Mucosa of stomach (tissue), 1 donor: ENCODE results near the gene PAX2.

Experiments
- H3K27me3 ChIP-seq: one replicate; pipeline ENCODE4 v1.7.0; 2013; ENCODE audit warnings: mild to moderate bottlenecking, low read length; ENCODE audit not compliant: control insufficient read depth, insufficient read depth
- H3K36me3 ChIP-seq: one replicate; pipeline ENCODE4 v1.7.0; 2013; ENCODE audit warnings: low read length; ENCODE audit not compliant: control insufficient read depth, insufficient read depth
- H3K4me1 ChIP-seq: one replicate; pipeline ENCODE4 v1.7.0; 2013; ENCODE audit warnings: mild to moderate bottlenecking, low read length; ENCODE audit not compliant: control insufficient read depth, insufficient read depth
- H3K4me3 ChIP-seq: one replicate; pipeline ENCODE4 v1.7.0; 2013; ENCODE audit warnings: low read length
- H3K9ac ChIP-seq: one replicate; pipeline ENCODE4 v1.7.0; 2013; ENCODE audit warnings: mild to moderate bottlenecking, low read length, moderate library complexity
- H3K9me3 ChIP-seq: one replicate; pipeline ENCODE4 v1.7.0; 2013; ENCODE audit warnings: mild to moderate bottlenecking, low read length, moderate library complexity; ENCODE audit not compliant: control insufficient read depth
- donor health status: Pancreatic carcinoma.

The PAX2 gene

DNA sequence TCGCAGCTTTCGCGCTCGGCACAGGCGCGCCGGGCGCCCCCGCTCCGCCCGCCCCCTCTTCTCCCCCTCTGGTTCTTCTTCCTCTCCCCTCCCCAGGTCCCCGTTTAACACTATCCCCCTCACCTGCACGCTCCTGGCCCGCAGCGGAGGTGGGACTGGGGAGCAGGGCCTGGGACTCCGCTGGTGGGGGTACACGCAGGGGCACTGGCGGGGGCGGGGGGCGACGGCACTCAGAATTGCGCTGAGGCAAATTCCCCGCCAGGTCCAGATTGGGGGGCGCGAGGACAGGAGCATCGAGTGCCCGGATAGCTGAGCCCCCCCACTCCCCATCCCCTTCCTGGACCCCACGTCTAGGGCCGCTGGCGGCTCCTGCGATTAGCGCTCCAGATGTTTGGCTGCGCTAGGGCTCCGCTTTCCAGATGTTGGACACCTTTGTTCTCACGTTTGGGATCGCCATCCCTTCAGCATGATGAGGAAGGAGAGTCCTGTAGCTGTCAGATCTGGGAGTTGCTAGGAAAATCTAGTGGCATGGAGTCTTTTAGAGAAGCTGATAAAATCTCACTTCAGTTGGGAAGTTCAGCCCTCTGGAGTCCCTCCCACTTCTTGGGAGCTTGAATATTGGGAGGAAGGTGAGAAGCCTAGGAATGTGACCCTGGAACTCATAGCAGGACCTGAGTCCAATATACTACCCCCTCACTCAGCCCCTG lies 31.4 kb upstream of the PAX2 start:
- Histone ChIP-seq H3K9me3 (no peaks in the 10 kb centered on the region), H3K4me1 (no peaks in the 10 kb centered on the region), H3K9ac (no peak overlapping the region), H3K27me3 (peaks cover 99% of the 10 kb centered on the region), H3K4me3 (no peak overlapping the region), H3K36me3 (no peaks in the 10 kb centered on the region)

DNA sequence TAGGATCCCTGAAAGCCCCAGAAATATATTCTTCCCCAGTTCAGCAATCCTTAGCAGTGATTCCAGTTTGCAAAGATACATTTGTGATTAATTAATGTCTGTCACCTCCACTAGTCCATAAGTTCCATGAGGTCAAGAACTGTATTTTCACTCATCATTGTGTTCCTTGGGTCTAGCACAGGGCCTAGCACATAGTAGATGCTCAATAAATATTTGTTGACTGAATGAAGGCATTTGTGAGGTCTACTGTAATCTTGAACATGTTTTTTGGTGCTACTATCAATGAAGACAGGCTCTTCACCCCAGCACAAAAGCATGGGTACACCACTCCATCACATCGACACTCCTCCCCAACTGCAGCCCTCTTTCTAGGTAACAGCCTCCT lies 30.8 kb upstream of the PAX2 start:
- Histone ChIP-seq H3K27me3 (peaks cover 95% of the 10 kb centered on the region), H3K9me3 (no peaks in the 10 kb centered on the region), H3K9ac (no peak overlapping the region), H3K4me1 (no peaks in the 10 kb centered on the region), H3K4me3 (no peak overlapping the region), H3K36me3 (no peaks in the 10 kb centered on the region)

DNA sequence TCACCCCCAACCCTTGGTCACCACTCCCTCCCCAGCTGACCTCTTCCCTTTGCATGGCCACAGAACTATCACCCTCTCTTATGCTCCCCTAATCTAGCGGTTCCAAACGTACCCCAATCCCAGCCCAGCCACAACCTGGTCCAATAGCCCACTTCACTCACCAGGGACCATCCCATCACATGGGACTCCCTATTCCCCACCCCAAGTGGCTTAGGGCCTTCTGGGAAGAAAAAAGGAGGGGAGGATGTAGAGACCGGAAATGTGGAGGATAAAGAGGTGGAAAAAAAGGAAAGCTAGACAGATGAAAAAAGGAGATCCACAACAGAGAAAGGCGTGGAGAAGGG lies 30.3 kb upstream of the PAX2 start:
- Histone ChIP-seq H3K36me3 (no peaks in the 10 kb centered on the region), H3K4me3 (no peak overlapping the region), H3K4me1 (no peaks in the 10 kb centered on the region), H3K9ac (no peak overlapping the region), H3K27me3 (peaks cover 92% of the 10 kb centered on the region), H3K9me3 (no peaks in the 10 kb centered on the region)

DNA sequence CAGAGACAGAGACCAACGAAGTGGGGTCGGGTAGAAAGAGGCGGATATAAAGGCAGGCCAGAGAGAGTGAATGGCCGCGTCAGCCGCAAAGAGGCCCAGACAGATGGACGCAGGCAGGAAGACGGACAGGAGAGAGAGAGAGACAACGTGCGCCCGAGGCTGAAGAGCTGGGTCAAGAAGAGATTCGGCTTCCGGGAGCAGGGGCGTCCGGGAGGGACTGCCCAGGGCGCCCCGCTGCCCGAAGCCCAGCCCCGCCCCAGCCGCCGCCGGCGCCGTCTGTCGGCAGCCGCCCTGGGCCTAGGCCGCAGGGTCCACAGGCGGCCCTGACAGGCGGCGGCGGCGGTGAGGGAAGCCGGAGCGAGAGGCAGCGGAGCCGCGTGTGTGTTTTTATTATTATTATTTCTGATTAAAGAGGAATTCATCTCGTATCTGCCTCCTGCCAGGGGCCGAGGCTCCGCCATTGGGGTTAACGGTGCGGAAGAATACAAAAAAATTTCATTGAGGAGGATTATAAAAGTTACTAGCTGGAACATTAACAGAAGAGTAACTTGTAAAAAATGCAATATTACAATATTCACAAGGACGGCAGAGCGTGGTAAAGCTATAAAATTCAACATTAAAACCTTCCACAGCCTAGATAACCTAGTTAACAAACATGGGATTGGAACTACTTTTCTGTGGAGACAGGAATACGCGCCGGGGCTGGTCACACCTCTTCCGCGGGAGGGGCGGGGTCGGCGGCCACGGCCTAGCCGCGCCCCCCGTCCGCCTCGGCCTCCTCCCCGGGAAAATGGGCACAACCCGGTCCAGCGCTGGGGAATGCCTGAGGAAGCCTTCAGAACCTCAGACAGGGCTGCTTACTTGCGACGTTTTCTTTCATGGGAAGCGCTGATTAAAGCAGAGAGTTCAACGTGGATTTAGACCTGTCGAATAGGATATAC lies 29.7 kb upstream of the PAX2 start:
- Histone ChIP-seq H3K36me3 (no peaks in the 10 kb centered on the region), H3K4me3 (no peak overlapping the region), H3K4me1 (no peaks in the 10 kb centered on the region), H3K9me3 (no peaks in the 10 kb centered on the region), H3K9ac (no peak overlapping the region), H3K27me3 (peaks cover 92% of the 10 kb centered on the region)

DNA sequence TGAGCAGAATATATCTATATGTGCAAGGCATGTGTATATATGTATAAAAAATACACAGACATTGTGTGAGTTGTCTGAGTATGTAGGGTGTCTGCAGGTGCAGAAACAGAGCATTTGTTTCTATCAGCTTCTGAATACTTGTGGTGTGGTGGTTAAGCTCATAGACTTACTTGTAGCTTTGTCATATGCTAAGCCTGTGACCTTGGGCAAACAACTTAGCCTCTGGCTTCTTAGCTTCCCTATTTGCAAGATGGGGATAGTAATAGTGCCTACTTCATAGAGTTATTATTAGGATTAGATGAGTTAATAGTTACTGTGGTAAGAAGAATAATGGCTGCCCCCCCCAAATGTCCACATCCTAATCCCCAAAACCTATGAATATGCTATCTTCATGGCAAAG lies 28.2 kb upstream of the PAX2 start:
- no peaks in the 10 kb centered on the region for H3K4me1 ChIP-seq
- peaks cover 86% of the 10 kb centered on the region for H3K27me3 ChIP-seq
- no peaks in the 10 kb centered on the region for H3K36me3 ChIP-seq
- H3K9ac ChIP-seq = no peak overlapping the region
- no peaks in the 10 kb centered on the region for H3K9me3 ChIP-seq
- no peak overlapping the region for H3K4me3 ChIP-seq

DNA sequence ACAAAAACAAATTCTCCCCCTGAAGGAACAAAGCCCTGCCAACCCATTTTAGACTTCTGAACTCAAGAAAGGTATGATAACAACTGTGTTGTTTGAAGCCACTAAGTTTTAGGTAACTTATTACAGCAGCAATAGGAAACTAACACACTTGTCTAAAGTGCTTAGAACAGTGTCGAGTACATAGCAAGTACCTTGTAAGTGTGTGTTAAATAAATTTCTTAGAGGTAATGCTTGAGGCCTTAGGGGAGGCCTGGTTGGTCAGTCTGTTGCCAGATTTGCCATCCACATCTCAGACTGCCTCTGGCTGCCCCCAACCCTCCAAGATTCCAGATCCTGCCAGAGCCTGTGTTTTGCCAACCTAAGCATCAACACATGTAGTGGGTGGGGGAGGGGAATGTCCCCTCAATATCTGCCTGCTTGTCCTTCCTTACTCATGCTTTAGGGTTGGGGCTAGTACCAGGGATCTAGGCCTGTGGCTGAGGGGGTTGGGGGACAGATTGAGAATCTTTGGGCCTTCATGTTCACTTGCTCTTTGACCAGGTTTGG lies 27.1 kb upstream of the PAX2 start:
- H3K36me3 ChIP-seq = no peaks in the 10 kb centered on the region
- peaks cover 84% of the 10 kb centered on the region for H3K27me3 ChIP-seq
- H3K9me3 ChIP-seq = no peaks in the 10 kb centered on the region
- no peaks in the 10 kb centered on the region for H3K4me1 ChIP-seq
- no peak overlapping the region for H3K4me3 ChIP-seq
- H3K9ac ChIP-seq = no peak overlapping the region

DNA sequence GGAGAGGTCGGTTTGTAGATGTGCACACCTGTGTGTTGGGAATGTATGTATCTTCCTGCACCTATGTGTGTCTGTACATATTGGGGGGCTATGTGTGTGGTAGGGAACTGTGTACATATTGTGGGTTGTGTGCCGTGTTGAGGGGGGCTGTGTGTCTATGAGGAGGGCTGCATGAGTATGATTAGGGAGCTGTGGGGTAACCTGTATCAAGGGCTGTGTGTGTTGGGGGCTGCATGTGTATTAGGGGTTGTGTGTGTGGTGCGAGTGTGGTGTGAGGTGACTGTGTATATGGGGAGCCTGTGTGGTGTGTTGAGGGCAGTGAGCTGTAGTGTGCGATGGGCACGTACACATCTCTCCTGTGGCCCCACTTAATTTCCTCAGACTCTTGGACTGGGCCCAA lies 22.2 kb upstream of the PAX2 start:
- H3K36me3 ChIP-seq = no peaks in the 10 kb centered on the region
- H3K9me3 ChIP-seq = no peaks in the 10 kb centered on the region
- H3K9ac ChIP-seq = no peak overlapping the region
- H3K4me3 ChIP-seq = no peak overlapping the region
- peaks cover 77% of the 10 kb centered on the region for H3K27me3 ChIP-seq
- H3K4me1 ChIP-seq = no peaks in the 10 kb centered on the region

DNA sequence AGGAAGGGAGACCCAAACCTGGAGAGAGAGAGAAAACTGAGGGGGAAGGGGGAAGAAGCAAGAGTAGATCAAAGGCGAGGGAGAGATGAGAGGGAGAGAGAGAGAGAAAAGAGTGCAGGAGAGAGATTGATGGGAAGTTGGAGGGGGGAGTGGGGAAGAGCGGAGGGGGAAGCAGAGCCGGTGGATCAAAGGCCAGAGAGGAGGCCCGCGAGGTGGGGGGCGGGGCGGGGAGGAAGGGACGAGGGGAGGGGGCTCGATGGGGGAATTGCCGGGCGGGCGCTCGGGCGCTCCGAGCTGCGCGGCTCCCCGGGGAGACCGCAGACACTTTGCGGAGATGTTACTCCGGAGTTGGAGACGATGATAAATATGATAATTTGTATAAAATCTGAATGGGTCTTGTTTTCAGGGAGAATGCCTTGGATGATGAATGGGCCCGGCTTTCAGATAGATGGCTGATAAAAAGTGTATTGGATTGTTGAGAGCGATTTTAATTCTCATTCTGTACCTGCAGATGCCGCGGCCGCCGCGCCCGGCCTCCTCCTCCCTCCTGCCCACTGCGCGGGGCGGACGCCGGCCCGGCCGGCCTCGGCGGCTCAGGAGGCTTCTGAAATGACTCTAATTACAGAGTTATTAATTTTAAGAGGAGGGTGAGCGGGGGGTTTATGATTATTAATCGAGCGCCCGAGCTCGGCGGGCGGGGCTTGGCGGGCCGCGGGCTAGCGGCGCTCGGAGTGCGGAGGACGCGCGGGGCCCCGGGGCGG lies 21.4 kb upstream of the PAX2 start:
- H3K36me3 ChIP-seq = no peaks in the 10 kb centered on the region
- H3K9me3 ChIP-seq = no peaks in the 10 kb centered on the region
- no peak overlapping the region for H3K4me3 ChIP-seq
- H3K9ac ChIP-seq = no peak overlapping the region
- H3K27me3 ChIP-seq = peaks cover 77% of the 10 kb centered on the region
- H3K4me1 ChIP-seq = no peaks in the 10 kb centered on the region

DNA sequence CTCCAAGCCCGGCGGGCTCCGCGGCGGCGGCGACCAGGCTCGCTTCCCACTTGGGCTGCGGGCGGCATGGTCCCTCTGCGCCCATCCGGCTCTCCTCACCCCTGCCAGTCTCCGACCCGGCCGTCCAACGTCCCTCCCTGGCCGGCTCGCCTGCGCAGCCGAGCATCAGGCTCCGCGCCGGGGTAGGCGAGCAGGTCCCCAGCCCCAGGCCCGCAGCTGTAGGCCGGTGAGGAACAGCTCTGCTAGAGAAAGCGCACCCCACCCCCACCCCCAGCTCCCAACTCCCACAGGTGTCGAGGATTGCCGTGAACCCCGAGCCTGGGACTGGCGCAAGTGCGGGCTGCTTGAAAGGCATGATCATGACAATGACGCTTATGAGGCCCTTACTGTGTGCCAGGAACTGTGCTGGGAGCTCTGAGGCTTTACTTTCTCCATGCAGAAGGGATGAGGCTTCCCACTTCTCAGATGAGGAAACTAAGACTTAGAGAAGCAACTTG lies 20.8 kb upstream of the PAX2 start:
- H3K9me3 ChIP-seq = no peaks in the 10 kb centered on the region
- H3K36me3 ChIP-seq = no peaks in the 10 kb centered on the region
- H3K27me3 ChIP-seq = peaks cover 81% of the 10 kb centered on the region
- no peak overlapping the region for H3K4me3 ChIP-seq
- peaks cover under 1% of the 10 kb centered on the region for H3K4me1 ChIP-seq
- H3K9ac ChIP-seq = no peak overlapping the region

DNA sequence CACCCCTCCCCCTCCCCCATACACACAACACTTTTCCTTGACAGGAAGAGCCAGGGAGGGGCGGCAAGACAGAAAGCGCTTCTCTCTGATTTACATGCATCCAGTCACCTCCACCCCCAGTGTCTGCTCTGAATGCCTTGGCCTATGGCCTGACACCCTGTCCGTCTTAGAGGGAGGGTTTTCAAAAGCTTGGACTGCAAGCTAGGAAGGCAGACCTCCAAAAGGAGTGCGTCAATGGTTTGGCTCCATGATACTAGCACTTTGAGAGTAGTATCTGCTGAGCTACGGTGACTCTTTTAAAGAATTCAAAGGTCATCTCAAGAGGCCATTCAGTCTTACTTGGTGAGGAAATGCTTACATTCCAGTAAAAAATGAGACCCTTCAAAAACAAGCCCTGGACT lies 20.3 kb upstream of the PAX2 start:
- Histone ChIP-seq H3K4me1 (peaks cover 5% of the 10 kb centered on the region), H3K4me3 (no peak overlapping the region), H3K27me3 (peaks cover 83% of the 10 kb centered on the region), H3K9me3 (no peaks in the 10 kb centered on the region), H3K36me3 (no peaks in the 10 kb centered on the region), H3K9ac (no peak overlapping the region)

DNA sequence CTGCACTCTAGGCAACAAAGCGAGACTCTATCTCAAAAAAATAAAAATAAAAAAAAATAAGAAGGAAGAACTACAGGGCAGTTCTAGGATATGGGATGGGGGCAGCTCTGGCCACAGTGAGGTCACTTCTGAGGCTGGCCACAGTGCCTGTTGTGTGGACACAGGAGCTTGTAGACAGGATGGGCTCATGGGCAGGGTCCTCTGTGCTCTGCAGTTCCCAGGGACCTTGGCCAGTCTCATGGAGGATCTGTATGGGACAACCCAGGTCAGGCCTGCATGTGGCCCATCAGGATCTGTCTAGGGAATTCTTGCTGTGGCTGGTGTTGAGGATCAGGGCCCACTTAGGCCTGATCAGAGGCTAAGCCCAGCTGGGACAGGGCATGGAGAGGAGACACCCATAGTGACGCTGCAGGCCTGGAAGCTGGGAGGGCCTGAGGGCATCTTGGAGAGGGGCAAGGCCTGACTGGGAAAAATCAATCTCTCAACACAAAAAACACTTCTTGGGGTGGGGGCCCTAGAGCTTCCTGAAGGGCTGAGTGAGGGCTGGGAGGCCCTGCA lies 19.4 kb upstream of the PAX2 start:
- H3K9ac ChIP-seq = no peak overlapping the region
- H3K27me3 ChIP-seq = peaks cover 84% of the 10 kb centered on the region
- H3K36me3 ChIP-seq = no peaks in the 10 kb centered on the region
- H3K9me3 ChIP-seq = no peaks in the 10 kb centered on the region
- peaks cover 14% of the 10 kb centered on the region for H3K4me1 ChIP-seq
- no peak overlapping the region for H3K4me3 ChIP-seq
